Activated CD4-positive, alpha-beta T cell treated with anti-CD3 and anti-CD28 coated beads, Interleukin-2, amount 50 U/mL, for 48 hours (primary cell): ENCODE results near the gene PODN.
A peak's percentile ranks its signal among the peaks of the same experiment; 100 is the strongest.

Experiments
- DNase-seq, 2 experiments: peaks; one replicate each; pipeline ENCODE4 v3.0.0-alpha.2; 2020

PODN gene, protein sequence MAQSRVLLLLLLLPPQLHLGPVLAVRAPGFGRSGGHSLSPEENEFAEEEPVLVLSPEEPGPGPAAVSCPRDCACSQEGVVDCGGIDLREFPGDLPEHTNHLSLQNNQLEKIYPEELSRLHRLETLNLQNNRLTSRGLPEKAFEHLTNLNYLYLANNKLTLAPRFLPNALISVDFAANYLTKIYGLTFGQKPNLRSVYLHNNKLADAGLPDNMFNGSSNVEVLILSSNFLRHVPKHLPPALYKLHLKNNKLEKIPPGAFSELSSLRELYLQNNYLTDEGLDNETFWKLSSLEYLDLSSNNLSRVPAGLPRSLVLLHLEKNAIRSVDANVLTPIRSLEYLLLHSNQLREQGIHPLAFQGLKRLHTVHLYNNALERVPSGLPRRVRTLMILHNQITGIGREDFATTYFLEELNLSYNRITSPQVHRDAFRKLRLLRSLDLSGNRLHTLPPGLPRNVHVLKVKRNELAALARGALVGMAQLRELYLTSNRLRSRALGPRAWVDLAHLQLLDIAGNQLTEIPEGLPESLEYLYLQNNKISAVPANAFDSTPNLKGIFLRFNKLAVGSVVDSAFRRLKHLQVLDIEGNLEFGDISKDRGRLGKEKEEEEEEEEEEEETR

DNA sequence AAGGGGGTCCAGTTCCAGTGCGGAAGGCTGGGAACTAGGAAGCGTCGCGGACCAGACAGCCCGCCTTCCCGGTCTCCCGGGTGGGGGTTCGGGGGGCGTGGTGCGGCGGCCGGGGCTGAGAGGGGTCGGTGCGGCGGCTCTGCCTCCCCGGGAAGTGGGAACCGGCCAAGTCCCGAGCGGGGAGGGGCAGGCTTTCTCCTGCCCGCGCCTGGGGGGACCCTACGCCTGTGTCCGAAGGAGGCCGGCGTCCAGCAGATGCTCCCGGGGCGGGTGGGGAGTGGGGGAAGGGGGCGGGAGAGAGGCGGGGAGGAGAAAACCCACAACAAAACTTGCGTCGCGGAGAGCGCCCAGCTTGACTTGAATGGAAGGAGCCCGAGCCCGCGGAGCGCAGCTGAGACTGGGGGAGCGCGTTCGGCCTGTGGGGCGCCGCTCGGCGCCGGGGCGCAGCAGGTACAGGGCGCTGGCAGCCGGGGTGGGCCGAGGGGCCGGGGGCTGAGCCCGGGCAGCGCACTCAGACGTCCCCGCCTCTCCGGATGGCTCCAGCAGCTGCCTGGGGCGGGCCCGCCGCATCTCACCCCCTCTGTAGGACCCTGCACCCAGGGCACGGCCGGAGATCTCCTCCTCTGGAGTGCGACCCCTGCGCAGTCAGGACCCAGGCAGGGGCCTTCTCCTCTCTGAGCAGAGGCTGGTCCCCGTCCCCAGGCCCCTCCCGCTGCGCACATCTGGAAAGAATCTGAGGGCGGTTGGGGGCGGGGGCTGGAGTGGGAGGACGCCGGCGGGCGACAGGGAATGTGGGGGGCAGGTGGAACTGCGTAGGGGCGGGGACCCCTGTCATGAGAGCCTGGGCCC is at the start of gene PODN:
TSS of gene PODN (plus strand) at position 355 of the 849 bp plus-strand sequence. CDS start 7,643 bp downstream, outside the sequence.
- DNase-seq: peak in 1 of 2 experiments; percentile 10

DNA sequence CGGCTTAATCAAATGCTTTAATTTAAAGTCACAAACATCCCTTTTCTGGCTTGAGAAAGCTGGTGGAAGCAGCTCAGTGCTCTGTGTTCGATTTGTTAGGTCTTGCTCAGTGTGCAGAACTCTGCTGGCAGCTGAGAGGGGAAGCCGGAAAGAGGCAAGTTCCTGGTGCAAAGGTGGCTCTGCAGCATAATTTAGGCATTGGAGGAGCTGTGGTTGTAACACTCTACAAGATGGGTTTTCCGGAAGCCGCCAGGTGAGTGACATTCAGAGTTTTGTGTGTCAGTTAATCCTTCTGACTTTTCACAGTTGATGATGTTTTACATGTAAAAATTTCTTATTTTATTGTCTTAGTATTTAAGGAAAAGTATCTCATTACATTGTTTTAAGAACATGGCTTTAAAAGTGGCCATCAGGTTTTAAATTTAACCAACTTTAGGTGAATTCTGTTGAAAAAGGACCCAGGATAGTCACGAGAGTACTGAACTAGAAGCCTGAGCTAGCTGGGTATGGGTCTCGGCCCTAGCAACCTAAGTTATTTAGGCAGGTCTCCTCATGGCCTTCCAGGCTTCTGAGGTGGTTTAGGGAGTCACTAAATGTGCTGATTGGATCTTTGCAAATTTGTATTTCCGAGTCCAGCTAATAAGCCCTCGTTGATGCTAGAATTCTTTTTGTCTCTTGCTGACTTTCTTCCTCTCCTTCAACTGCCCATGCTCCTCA is 47.1 kb upstream of the PODN start:
- DNase-seq: peak; percentile 59 to 73

DNA sequence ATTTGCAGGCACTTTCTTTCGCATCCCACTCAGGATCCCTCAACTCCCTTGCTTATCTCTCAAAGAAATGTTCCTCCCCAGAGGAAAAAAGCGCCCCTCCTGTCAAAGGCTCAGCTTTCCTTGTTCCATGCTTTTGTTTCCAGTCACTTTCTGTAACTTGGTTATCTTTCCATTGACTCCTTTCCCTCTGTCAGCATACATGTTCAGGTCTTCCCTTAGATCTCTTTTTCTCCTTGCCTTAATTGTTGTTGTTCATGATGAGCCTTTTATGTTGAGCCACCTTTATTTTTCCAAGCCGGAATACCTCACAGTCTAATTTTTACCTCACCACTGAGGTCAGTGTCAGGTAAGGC is 46.5 kb upstream of the PODN start:
- no peak for DNase-seq

DNA sequence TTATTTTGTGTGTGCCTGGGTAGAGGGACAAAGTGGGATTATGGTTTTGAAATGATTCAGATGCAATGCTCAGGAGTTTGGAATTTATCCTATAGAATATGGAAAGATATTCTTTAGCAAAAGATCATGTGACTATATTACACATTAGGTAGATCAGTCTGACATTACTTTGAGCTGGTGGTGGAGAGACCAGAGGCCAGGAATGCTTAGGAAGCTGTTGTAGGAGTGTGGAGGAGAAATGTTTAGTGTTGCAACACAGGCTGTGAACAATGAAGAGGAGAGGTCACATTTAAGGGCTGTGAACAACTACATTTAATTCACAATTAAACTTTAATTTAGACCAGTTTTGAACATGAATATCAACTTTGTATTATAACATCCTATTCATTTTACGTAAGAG is 45.3 kb upstream of the PODN start:
- no peak for DNase-seq

DNA sequence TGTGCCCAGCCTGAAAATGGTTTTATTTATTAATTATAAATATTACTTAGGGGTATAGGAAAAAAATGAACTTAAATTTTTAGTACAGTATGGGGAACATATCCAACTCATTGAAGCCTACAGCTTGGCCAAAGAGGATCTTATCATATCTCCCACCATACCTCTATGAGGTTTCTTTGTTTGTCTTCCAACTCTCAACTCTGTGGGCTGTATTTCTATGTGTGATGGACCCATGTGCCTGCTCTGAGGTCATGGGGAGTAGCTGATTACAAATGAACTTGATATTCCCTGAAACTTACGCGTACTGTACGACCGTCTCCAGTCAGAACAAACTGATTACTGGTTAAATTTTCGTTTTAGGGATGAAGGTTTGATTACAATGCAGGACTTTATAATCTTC is 41.4 kb upstream of the PODN start:
- DNase-seq: no peak

DNA sequence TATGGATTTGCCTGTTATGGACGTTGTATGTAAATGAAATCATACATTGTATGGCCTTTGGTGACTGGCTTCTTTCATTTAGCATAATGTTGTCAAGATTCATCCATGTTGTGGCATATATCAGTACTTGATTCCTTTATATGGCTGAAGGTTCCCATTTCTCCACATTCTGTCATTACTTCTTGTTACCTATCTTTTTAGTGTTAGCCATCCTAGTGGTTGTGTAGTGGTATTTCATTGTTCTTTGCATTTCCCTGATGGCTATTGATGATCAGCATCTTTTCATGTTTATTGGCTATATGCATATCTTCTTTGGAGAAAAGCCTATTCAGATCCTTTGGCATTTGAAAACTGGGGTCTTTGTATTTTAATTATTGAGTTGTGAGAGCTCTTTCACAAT is 39.8 kb upstream of the PODN start:
- no peak for DNase-seq

DNA sequence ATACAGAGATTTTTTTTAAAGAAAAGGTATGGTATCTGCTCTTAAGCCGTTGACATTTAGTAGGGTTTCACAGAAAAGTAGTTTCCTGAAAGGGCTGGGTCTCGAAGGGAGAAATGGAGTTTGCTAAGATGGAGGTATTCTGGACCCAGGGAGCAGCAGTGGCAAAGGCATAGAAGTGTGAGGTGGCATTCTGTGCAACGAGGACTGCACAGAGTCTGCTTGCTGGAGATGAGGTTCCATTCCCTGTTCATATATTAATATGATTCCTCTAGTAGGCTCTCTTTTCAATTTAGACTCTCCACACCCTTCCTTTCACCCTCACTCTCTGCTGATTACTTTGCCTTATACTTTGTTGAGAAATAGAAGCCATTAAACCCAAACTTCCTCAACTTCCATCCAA is 38.5 kb upstream of the PODN start:
- DNase-seq: no peak

DNA sequence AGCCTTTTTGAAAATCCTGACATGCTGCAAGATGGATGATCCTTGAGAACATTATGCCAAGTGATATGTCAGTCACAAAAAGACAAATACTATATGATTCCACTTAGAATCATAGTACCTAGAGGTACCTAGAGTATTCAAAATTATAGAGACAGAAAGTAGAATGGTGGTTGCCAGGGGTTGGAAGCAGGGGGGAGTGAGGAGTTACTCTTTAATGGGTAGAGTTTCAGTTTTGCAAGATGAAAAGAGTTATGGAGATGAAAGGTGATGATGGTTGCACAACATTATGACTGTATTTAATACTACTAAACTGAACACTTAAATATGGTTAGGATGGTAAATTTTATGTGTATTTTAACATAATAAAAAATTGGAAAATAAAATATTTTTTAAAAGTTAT is 37.9 kb upstream of the PODN start:
- DNase-seq: no peak

DNA sequence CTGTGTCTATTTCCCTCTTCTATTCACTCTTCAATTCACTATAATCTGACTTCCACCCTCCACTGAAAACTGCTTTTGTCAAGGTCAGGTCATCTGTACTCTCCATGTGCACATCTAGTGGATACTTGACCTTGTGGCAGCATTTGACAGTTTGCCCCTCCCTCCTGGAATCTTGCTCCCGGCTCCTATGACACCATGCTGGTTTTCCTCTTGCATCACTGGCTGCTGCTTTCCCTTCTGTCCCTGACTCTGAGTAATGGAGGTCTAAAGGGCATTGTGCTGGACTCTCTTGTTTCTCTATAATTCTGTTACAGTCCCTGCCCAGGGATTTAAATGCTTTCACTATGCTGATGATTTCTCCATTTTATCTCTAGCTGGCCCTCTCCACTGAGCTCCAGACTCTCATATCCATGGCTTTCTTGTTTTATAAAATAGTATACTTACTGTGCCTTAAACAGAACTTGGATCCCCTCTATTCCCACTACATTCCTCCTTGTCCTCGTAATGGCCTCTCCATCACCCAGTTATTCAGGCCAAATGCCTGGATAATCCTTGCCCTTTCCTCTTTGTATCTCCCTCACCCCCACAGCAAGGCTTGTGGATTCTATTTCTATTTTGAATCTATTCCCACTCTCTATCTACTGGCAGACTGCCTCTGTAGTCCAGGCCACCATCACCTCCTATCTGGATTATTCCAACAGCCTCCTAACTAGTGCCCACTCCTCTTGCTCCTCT is 36.8 kb upstream of the PODN start:
- no peak for DNase-seq

DNA sequence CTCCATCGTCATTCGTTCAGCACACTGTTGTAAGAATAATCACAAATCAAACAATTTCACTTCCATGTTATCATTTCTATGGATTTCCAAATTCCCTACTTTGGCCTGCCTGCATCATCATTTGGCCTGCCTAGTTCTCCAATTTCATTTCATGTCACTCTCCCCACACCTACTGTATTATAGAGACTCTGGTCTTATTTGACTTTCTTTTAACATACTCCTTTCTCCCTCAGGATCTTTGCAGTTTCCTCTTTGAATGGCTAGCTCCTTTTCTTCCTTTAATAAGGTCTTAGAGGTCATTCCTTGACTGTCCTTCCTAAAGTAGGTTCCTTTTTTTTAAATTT is 36.3 kb upstream of the PODN start:
- no peak for DNase-seq

DNA sequence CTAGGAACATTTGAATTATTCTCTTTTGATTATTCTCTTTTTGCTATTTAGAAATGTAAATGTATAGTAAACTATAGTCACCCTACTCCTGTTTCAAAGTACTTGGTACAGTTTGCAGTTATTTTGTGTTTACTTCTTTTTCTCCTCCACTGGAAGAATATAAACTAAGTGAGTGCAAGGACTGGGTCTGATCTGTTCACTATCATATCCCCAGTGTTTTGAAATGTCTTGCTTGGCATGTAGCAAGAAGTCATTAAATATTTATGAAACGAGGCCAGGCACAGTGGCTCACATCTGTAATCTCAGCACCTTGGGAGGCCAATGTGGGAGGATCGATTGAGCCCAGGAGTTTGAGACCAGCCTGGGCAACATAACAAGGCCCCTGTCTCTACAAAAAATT is 35.8 kb upstream of the PODN start:
- no peak for DNase-seq

DNA sequence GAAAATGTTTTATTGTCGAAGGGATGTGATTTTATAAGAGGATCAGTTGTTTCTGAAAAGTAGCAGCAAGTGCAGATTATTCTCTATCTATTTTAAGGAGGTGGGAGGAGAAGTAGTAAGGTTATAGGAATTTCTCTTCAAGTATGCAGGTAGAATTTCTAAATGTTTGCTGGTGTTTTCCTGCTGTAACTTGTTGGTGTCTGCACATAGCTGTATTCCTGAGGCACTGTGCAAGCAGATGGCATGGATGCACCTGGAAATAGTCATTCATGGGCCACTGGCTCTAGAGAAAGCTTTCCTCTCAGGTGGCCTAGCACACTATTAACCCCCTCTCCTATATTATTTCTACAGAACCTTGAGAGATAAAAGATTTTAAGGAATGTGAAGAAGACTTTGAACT is 30.3 kb upstream of the PODN start:
- no peak for DNase-seq

DNA sequence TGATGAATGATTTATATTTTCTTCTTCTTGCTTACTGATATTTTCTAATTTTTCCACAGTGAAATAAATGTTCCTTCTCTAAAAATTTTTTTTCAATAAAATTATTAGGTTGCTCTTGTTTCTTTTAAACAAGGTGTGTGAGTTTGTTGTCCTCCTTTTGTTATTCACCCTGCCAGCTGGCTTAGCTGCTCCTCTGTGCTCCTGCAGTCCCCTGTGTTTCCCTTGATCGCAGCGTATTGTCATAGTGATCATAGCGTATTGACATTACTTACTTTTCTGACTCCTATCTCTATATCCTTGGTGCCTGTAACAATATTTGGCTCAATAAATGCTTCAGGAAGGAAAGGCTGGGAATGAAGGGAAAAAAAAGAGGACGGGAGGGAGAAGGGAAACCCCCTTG is 24.9 kb upstream of the PODN start:
- DNase-seq: no peak

DNA sequence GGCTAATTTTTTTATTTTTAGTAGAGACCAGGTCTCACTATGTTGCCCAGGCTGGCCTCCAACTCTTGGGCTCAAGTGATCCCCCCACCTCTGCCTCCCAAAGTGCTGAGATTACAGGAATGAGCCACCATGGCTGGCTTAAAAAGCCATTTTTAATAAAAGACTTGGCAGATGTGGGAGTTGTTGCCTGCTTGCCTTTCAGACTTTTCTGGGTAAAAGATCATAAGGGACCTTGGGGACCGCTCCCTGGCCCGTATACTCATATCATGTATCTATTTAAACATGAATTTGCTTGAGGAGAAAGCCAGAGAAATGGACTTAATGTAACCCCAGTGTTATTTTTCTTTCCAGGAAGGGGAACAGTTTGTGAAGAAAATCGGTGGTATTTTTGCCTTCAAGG is 23.4 kb upstream of the PODN start:
- DNase-seq: no peak

DNA sequence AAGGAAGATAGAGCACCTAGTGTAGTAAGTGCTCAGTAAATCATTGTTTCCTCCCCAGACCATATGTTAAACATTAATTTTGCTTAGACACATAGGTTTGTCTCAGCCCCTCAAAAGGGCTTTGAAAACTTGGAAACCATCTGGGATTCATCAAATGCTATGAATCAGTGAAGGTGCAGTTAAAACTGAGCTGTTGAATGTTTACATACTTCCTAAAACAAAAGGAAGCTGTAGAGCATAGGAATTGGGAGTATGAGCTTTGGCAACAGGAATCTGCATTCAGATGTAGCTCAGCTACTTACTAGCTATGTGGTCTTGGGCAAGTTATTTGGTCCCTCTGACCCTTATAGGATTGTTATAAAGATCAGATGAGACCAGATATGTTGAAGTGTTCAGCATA is 18.7 kb upstream of the PODN start:
- no peak for DNase-seq

DNA sequence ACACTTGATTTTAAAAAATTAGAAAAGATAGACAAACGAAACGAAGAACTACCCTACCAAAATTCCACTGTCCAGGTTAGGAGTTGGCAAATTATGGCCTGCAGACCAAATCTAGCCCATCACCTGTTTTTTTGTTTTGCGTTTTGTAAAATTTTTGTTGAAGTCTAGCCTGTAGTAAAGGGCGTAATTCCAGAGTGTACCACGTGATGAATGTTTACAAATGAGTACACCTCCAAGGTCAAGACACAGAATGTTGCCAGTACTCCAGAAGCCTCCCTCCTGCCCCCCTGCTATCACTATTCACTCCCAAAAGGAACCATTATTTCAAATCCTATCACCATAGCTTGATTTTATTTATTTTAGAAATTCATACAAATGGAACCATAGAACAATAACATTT is 17.1 kb upstream of the PODN start:
- DNase-seq: no peak

DNA sequence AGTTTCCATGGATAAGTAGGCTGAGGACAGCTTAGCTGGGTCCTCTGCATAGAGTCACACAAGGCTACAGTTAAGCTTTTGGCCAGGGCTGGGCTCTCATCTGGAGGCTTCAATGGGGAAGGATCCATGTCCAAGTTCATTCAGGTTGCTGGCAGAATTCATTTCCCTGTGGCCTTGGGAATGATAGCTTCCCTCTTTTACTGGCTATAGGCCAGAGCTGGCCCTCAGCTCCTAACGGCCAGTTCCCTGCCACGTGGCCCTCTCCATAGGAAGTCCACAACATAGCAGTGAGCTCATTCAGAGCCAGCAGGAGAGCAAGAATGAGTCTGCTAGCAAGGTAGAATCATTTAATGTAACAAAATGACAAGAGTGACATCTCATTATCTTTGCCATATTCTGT is 15.1 kb upstream of the PODN start:
- no peak for DNase-seq

DNA sequence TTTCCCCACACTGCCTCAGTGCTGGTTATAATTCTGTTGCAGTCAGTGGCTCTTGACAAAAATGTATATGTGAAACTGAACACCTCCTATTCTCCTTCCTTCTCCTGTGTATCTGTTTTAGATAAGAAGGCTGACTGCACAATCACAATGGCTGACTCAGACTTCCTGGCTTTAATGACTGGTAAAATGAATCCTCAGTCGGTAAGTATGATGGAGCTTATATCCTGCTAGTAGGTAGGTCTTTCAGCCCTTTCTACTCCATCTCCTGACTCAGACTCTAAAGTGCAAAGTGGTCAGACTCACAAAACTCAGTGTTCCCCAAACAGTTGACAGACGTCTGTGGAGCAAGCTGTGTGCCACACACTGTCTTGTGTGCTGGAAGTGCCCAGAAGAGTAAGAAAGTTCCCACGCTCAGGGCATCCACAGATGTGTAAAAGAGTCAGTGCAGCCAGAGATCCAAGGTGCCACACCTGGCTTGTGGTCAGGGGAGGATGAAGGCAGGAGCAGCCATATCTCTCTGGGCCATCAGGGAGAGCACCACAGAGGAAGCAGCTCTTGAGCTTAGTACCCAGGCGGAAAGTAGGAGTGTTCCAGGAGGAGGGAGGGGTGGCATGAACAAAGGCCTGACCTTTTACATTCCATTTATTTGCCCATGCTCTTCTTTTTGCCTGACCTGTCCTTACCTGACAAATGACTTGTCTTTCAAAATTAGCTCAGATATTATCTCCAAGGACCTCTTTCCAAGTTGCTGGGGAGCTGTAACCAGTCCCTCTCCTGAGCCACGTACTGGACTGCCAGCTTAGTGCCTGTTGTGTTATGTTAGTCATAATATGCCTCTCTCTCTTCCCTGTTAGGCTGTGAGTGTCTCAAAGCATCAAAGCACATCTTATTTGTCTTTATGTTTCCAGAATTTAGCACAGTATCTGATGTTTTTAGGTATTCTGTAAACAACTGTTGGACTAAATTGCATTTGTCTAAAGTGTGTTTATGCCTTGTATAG is 14.0 kb upstream of the PODN start:
- DNase-seq: no peak

DNA sequence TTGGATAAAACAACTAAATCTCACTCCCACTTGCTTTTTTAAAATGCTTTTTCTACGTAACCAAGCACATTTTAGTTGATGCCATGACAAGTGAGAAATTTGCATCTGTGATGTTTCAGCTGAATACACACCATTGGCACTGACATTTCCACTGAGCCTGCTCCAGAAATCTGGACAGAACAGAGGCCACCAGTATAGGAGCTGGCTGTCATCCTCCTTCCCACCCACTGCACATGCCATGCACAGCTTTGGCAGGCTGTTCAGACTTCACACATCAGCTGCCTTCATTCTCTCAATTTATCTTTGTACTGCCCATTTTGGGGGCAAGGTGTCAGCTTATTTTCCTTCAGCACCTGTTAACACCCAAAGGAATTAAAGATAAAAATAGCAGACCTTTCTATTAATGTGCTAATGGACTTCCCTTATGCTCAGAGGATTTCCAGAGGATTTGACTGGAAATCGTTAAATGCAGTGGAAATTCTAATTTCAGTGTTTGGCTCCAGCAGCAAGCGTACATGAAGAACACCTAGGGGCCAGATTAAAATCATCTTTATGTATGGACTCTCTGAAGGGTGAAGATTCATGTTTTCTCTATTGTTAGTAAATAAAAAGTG is 12.9 kb upstream of the PODN start:
- DNase-seq: no peak

DNA sequence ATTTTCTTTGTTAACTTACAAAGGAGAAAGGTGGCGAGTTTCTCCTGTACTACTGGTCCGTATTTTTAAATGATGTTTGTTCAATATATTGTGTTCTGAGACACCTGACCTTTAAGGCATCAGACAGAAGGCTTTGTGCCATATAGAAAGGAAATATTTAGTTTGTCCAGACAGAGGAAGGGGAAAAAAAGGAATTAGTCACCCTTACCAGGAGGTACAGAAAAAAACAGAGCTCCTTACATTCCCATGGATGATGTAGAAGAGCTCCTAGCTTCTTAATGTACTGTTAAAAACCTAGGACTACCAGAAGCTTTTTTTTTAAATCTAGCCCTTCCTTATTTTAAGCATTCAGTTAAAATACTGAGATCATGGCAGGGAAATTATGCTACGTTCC is 12.4 kb upstream of the PODN start:
- no peak for DNase-seq

DNA sequence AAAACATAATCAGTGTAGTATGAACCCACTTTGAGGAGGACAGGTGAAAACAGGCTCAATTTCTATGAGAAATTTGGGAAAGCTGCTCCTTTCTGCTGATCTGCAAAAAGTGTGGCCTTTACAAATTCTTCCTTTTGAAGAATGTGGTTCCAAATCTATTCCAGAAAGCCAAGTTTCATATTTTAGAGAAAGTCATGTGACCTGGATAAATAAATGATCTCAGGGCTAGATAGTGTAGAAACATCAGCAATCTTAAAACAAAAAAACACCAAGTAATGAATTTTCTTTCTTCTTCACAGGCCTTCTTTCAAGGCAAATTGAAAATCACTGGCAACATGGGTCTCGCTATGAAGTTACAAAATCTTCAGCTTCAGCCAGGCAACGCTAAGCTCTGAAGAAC is 11.7 kb upstream of the PODN start:
- DNase-seq: no peak
